GM21515 (cell line): ENCODE measurements around the gene GRPEL2.
"Not testable (repeated sequence)": the region's sequence is repeated elsewhere in the genome, so short reads cannot be mapped to it uniquely, and the experiment has no call there.

Source experiments
- ATAC-seq: cut with Tn5 transposase; IDR thresholded peaks from one replicate; pipeline ENCODE4 v1.9.1; 2021; ENCODE audit not compliant: unreplicated experiment

The GRPEL2 gene

DNA sequence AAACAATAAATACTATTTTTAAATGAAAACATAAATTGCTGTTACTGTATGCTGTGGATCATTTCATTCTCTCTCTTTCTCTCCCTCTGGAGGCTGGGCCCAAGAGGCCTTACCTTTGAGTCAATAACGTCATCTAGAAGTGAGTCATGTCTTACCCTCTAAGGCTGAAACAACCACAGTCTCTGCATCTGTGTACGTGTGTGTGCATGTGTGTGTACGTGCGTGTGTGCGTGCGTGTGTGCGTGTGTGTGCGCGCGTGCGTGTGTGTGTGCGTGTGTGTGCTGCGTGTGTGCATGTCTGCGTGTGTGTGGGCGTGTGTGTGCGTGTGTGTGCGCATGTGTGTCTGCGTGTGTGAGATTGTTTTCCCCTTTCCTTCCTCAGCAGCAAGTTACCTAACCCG, 47.4 kb downstream of the GRPEL2 start:
- ATAC-seq: no peak

DNA sequence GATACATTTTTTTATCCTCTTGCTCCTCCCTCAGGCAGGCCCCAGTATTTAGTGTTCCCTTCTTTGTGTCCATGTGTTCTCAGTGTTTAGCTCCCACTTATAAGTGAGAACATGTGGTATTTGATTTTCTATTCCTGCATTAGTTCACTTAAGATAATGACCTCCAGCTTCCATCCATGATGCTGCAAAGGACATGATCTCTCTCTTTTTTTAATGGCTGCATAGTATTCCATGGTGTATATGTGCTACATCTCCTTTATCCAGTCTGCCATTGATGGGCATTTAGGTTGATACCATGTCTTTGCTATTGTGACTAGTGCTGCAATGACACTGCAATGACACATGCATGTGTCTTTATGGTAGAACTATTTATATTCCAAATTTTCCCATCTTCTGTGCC, 49.7 kb downstream of the GRPEL2 start:
- not testable (repeated sequence) for ATAC-seq

GRCh38 chr5:149397530-149397929, 52.2 kb downstream of the GRPEL2 start:
- no peak for ATAC-seq

DNA sequence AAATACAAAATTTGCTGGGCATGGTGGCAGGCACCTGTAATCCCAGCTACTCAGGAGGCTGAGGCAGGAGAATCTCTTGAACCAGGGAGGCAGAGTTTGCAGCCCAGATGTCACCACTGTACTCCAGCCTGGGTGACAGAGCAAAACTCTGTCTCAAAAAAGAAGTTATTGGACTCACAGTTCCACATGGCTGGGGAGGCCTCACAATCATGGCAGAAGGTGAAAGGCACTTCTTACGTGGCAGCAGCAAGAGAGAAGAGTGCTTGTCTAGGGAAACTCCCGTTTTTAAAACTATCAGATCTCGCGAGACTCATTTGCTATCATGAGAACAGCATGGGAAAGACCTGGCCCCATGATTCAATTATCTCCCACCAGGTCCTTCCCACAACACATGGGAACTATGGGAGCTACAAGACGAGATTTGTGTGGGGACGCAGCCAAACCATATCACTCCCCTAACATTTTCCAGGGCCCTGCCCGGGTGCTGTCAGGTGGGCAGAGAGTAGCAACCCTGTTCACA, 53.5 kb downstream of the GRPEL2 start:
- ATAC-seq: not testable (repeated sequence)

DNA sequence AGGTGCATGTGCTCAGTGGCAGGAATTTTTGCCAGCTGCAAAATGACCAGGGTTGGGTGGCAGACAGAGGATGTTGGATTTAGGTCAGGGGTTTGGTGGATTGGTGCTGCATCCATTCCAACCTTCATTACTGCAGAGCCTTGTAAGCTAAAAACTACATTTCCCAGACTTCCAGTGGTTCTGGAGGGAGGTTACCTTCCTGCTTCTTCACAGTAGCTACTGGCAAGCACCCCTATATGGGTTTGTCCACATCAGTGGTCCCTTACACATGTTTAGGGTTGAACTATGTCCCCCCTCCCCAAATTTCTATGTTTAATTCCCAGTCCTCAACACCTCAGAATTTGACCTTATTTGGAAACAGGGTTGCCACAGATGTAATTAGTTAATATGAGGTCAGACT, 54.5 kb downstream of the GRPEL2 start:
- ATAC-seq: no peak

DNA sequence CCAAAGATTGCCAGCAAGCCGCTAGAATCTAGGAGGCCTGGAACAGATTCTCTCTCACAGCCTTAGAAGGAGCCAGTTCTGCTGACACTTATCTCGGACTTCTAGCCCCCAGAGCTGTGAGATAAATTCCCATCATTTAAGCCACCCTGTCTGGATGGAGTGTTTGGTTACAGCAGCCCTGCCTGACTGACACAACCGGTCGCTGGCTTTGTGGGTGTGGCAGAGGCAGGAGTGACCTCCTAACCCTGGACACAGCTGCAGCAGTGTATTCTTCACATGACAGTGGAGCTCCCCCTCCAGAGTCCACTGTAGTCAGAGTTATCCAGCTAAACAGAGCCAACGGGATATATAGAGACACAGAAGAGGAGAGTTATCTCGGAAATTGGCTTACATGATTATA, 55.0 kb downstream of the GRPEL2 start:
- ATAC-seq: no peak

DNA sequence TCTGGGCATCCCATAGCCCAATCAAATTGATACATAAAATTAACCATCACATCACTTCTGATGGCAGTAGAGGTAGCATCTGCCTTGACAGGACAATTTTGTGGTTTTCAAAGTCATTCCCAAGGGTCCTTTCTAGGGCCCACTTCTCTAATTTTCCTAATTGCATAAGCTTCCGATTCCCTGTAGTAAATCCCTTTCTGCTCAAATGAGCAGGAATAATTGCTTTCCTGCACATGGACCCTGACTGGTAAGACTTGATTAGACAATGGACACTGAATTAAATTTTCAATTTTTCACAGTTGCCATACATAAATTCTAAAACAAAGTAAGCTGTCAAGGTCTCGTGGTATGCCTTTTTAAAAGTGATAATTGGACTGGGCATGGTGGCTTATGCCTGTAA, 55.8 kb downstream of the GRPEL2 start:
- ATAC-seq: no peak

GRCh38 chr5:149402291-149402690, 57.0 kb downstream of the GRPEL2 start:
- ATAC-seq: no peak
